ENCODE data around the gene ANKRD23.

Gene ANKRD23

DNA sequence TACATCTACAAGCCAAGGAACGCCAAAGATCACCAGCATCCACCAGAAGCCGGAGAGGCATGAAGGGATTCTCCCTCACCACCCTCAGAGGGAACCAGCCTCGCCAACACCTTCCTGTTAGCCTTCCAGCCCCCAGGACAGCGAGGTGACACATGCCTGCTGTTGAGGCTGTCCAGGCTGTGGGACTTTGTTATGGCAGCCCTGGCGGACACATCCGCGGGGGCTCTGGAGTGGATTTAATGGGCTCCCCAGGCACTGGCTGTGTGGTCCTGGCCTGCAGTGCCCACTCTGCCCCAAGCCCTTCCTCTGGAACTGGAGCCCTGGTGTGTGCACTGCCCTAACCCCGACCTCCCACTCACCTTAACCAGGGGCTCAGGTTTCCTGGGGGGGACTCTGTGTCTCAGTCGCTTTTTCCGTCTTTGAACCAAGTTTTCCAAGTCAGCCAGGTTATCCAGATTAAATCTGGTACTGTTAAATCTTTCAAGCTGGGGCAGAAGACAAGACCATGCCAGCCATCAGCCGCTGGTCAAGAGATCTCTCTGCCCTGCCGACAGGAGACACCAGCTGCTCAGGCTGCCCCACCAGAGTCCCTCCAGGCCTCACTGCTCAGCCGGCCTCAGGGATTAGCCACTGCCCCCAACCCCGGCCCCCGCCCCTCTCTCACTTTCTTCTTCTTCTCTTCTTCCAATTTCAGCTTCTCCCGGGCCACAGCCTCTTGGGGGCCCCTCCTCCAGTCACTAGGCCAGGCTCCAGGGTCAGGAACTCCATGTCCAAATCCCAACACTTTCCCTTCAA lies 1.9 kb downstream of the ANKRD23 start:
- TF ChIP-seq, protein P1, sequence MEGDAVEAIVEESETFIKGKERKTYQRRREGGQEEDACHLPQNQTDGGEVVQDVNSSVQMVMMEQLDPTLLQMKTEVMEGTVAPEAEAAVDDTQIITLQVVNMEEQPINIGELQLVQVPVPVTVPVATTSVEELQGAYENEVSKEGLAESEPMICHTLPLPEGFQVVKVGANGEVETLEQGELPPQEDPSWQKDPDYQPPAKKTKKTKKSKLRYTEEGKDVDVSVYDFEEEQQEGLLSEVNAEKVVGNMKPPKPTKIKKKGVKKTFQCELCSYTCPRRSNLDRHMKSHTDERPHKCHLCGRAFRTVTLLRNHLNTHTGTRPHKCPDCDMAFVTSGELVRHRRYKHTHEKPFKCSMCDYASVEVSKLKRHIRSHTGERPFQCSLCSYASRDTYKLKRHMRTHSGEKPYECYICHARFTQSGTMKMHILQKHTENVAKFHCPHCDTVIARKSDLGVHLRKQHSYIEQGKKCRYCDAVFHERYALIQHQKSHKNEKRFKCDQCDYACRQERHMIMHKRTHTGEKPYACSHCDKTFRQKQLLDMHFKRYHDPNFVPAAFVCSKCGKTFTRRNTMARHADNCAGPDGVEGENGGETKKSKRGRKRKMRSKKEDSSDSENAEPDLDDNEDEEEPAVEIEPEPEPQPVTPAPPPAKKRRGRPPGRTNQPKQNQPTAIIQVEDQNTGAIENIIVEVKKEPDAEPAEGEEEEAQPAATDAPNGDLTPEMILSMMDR (IDR thresholded peaks at IDR 0.05; ENCODE audit: low read depth, low read length) = no peak
- H3K4me3 ChIP-seq (replicated peaks in 1 of 2; ENCODE audit: low read depth in 2 of 2, low read length in 2 of 2) = no peak overlapping the region
- no peak for DNase-seq (ENCODE audit: low read depth in 2 of 2)

DNA sequence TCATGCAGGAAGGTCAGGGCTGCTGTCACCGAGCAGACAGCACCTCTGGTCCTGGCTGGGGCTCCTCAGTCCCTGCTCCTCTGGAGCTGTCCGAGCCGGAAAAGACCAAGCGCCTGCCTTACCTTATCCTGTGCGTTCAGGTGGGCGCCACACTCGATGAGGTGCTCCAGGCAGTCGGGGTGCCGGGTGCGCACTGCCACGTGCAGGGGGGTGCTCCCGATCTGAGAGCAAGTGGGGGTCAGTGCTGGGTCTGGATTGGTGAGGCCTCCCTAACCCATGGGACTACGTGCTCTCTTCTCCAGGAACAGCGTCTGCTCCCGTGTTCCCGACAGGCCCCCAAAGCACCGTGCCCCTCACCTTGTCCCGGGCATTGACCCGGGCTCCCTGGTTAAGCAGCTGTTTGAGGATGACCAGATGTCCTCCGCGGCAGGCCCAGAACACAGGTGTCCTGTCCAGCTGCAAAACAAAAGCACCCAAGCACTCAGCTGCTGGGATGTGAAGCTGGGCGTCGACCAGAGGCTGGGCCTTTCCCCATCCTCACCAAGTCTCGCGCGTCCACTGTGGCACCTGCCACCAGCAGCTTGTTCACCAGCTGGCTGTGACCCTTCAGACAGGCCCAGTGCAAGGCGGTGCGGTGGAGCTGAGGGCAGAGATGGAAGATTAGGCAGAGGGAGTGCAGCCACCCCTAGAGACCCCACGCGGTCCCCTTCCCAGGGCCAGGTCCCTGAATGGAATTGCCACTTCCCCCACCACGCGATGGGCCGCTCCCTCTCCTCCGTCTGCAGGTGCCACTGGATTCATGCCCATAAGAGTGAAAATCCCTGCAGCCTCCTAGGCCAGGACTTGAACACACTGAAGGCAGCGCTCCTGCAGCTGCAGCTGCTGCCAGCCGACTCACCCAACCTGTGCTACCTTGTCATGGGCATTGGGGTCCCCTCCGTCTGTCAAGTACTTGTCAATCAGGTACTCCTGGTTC lies 3.7 kb downstream of the ANKRD23 start:
- no peak for DNase-seq (ENCODE audit: low read depth in 2 of 2)
- no peak overlapping the region for H3K4me3 ChIP-seq (replicated peaks in 1 of 2; ENCODE audit: low read depth in 2 of 2, low read length in 2 of 2)
- TF ChIP-seq, protein P1 (IDR thresholded peaks at IDR 0.05; ENCODE audit: low read depth, low read length) = no peak

DNA sequence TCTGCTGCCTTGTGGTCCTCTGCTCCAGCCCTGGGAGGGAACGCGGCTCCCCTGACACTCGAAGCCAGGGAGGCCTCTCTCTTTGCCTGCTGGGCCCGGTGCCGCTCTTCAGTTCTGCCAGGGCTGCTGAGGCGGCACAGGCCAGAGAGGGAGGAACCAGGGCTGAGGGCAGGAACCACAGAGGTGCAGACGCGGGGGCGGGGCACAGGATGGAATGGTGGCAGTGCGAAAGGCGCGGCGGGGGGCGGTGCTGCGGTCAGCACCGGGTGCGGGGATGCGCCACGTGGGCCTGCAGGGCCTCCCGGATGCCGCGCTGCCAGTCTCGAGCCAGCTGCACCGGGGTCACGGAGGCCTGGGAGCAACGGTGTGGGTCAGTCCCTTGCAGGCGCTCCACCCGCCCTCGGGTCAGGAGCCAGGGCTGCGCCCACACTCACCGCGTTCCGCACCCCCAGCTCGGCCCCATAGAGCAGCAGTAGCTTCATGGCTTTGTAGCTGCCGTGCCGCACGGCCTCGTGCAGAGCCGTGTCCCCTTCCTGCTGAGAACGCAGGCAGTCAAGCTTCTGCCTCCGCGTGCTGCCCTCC lies 4.4 kb downstream of the ANKRD23 start:
- no peak for DNase-seq (ENCODE audit: low read depth in 2 of 2)
- H3K4me3 ChIP-seq (replicated peaks in 1 of 2; ENCODE audit: low read depth in 2 of 2, low read length in 2 of 2) = no peak overlapping the region

GRCh38 chr2:96838345-96839292 lies 5.2 kb downstream of the ANKRD23 start:
- TF ChIP-seq, protein P1 (IDR thresholded peaks at IDR 0.05; ENCODE audit: low read depth, low read length) = no peak
- no peak overlapping the region for H3K4me3 ChIP-seq (replicated peaks in 1 of 2; ENCODE audit: low read depth in 2 of 2, low read length in 2 of 2)
- DNase-seq (ENCODE audit: low read depth in 2 of 2) = no peak

More for the DNA sequence above, 4.4 kb downstream of the ANKRD23 start:
- TF ChIP-seq, protein P1 (IDR thresholded peaks at IDR 0.05; ENCODE audit: low read depth, low read length) = no peak

- TF ChIP-seq, protein P1 (IDR thresholded peaks at IDR 0.05; ENCODE audit: low read depth, low read length) = no peak
These were observed 6.2 kb downstream of the ANKRD23 start for GRCh38 chr2:96837575-96837974.

DNA sequence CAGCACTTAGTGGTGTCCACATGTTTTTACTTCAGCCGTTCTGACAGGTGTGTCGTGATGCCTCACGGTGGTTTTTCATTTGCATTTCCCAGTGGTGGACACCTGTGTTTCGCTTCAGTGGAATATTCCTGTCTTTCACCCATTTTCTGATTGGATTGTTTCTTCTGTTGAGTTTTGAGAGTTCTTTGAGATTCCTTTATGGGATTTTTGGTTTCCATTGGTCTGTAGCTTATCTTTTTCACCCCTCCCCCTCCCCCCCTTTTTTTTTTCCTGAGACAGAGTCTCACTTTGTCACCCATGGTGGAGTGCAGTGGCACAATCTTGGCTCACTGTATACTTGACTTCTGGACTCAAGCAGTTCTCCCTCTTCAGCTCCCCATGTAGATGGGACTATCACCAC lies 8.0 kb downstream of the ANKRD23 start:
- TF ChIP-seq, protein P1 (IDR thresholded peaks at IDR 0.05; ENCODE audit: low read depth, low read length) = no peak
- no peak for DNase-seq (ENCODE audit: low read depth in 2 of 2)
- H3K4me3 ChIP-seq (replicated peaks in 1 of 2; ENCODE audit: low read depth in 2 of 2, low read length in 2 of 2) = no peak overlapping the region

More at GRCh38 chr2:96837575-96837974, 6.2 kb downstream of the ANKRD23 start:
- H3K4me3 ChIP-seq (replicated peaks in 1 of 2; ENCODE audit: low read depth in 2 of 2, low read length in 2 of 2) = no peak overlapping the region
- no peak for DNase-seq (ENCODE audit: low read depth in 2 of 2)
